GM12878 (cell line): Measurements from ENCODE around the gene PRAC2. TPM values are rescaled to one million over a fixed set of nuclear protein-coding genes. Genes with fewer than 3 reads are reported as not detected.

Experiments
- ATAC-seq: fragments of 200-7000 bp; cut with Tn5 transposase; 3 replicates; pipeline ENCODE4 v1.9.1; 2020; ENCODE audit warnings: mild to moderate bottlenecking, moderate library complexity
- BruUV-seq: library from RNA; stranded (reverse); fragments of 400-500 nt; replicated peaks from 2 replicates; lab custom pipeline; 2021; lab: Mats Ljungman, UMichigan
- CTCF ChIA-PET: fragments of 300-600 bp; sonication (Branson Sonifier 250); formaldehyde crosslinking; extraction: SDS; loops from one replicate; lab custom pipeline; 2021; ENCODE audit warnings: inconsistent platforms; lab: Yijun Ruan, JAX
- POLR2A ChIA-PET: fragments of 350-600 bp; formaldehyde crosslinking; extraction: SDS; loops from one replicate; lab custom pipeline; 2021; ENCODE audit warnings: inconsistent platforms; lab: Charles Lee
- RAD21 ChIA-PET: fragments of 300-600 bp; sonication (Branson Sonifier 250); formaldehyde crosslinking; loops from one replicate; lab custom pipeline; 2023; ENCODE audit warnings: antibody characterized with exemption; ENCODE audit not compliant: unreplicated experiment; lab: Charles Lee
- SMC1A ChIA-PET: fragments of 300-600 bp; sonication (Branson Sonifier 250); formaldehyde crosslinking; loops from one replicate; lab custom pipeline; 2023; ENCODE audit not compliant: unreplicated experiment, uncharacterized antibody; lab: Charles Lee
- DNase-seq: peaks from one replicate; pipeline ENCODE4 v3.0.0-alpha.2; 2011; ENCODE audit warnings: low read depth, low spot score
- FAIRE-seq: peaks from 3 replicates; lab custom pipeline; 2011; peaks lifted over from hg19 to GRCh38; lab: Jason Lieb, UNC
- H2AFZ ChIP-seq: 2 replicates; pipeline ENCODE4 v1.6.0; 2011; ENCODE audit warnings: low read depth, low read length, control low read depth; ENCODE audit not compliant: control insufficient read depth
- H3K27ac ChIP-seq: 2 replicates; pipeline ENCODE4 v1.5.1; 2011; ENCODE audit warnings: control low read depth; ENCODE audit not compliant: control insufficient read depth, insufficient read depth
- H3K27me3 ChIP-seq, 2 experiments: replicated peaks in 1 of 2; 2 replicates each; pipeline versions ENCODE4 v1.6.0 to v1.6.1; 2011; ENCODE audit warnings: low read length in 1 of 2; ENCODE audit not compliant: control insufficient read depth in 2 of 2, insufficient read depth in 2 of 2
- H3K36me3 ChIP-seq, 2 experiments: 2 replicates each; pipeline ENCODE4 v1.5.1; 2011; ENCODE audit warnings: low read length in 1 of 2; ENCODE audit not compliant: control insufficient read depth in 2 of 2, insufficient read depth in 2 of 2
- H3K4me1 ChIP-seq: 2 replicates; pipeline ENCODE4 v1.6.1; 2011; ENCODE audit warnings: mild to moderate bottlenecking, low read length, moderate library complexity, mixed read lengths; ENCODE audit not compliant: control insufficient read depth, insufficient read depth
- H3K4me2 ChIP-seq: 2 replicates; pipeline ENCODE4 v1.6.0; 2011; ENCODE audit warnings: control low read depth; ENCODE audit not compliant: control insufficient read depth, insufficient read depth
- H3K4me3 ChIP-seq: fragments of 200-600 bp; sonication (generic); 2 replicates; pipeline ENCODE4 v1.5.1; 2016
- H3K79me2 ChIP-seq: 2 replicates; pipeline ENCODE4 v1.6.0; 2011; ENCODE audit warnings: low read length; ENCODE audit not compliant: control insufficient read depth, insufficient read depth
- H3K9ac ChIP-seq: 2 replicates; pipeline ENCODE4 v1.8.0; 2011; ENCODE audit warnings: low read length, control low read depth, mixed read lengths; ENCODE audit not compliant: control insufficient read depth, insufficient read depth
- H3K9me3 ChIP-seq: replicated peaks from 3 replicates; pipeline ENCODE4 v1.5.1; 2011; ENCODE audit warnings: mild to moderate bottlenecking, low read length; ENCODE audit not compliant: control insufficient read depth, insufficient read depth
- H4K20me1 ChIP-seq: 2 replicates; pipeline ENCODE4 v1.6.0; 2011; ENCODE audit not compliant: control insufficient read depth, insufficient read depth
- BHLHE40 ChIP-seq, 2 experiments: fragments of 450-650 bp in 1 of 2; IDR thresholded peaks; 2 replicates each; pipeline ENCODE4 v1.6.1; 2011 to 2017; ENCODE audit warnings: low read depth in 2 of 2, borderline replicate concordance in 1 of 2, improper control_type of control experiment in 1 of 2, low read length in 1 of 2, mild to moderate bottlenecking in 1 of 2
- BMI1 ChIP-seq: fragments of 450-650 bp; IDR thresholded peaks from 2 replicates; pipeline ENCODE4 v1.6.1; 2016; ENCODE audit warnings: mild to moderate bottlenecking, moderate library complexity, borderline replicate concordance
- CBFB ChIP-seq: IDR thresholded peaks from 2 replicates; pipeline ENCODE4 v1.6.1; 2016; ENCODE audit warnings: antibody characterized with exemption, low read depth
- CEBPB ChIP-seq, 2 experiments: fragments of 150-350 bp in 1 of 2; IDR thresholded peaks; 2 replicates each; pipeline ENCODE4 v1.6.1; 2012 to 2014; ENCODE audit warnings: low read depth in 2 of 2, low read length in 2 of 2, borderline replicate concordance in 1 of 2, inconsistent platforms in 1 of 2
- CREB1 ChIP-seq: IDR thresholded peaks from 2 replicates; pipeline ENCODE4 v1.6.1; 2012; ENCODE audit warnings: low read depth, mild to moderate bottlenecking, inconsistent platforms
- EGR1 ChIP-seq, 2 experiments: IDR thresholded peaks; 1 replicate in 1 of 2; 2 replicates in 1 of 2; pipeline ENCODE4 v1.6.1; 2011 to 2012; ENCODE audit warnings: low read depth in 2 of 2, low read length in 2 of 2, borderline replicate concordance in 1 of 2, mild to moderate bottlenecking in 1 of 2, moderate library complexity in 1 of 2
- ELK1 ChIP-seq: IDR thresholded peaks from 2 replicates; pipeline ENCODE4 v1.6.1; 2012; ENCODE audit warnings: low read depth, low read length, improper control_type of control experiment
- PAX5 ChIP-seq: IDR thresholded peaks from 2 replicates; pipeline ENCODE4 v1.6.1; 2011; ENCODE audit warnings: low read depth, low read length, borderline replicate concordance
- SMAD1 ChIP-seq: fragments of 450-650 bp; IDR thresholded peaks from 2 replicates; pipeline ENCODE4 v1.6.1; 2018; ENCODE audit warnings: mild to moderate bottlenecking, low read depth; ENCODE audit not compliant: partially characterized antibody
- YY1 ChIP-seq: IDR thresholded peaks from 2 replicates; pipeline ENCODE4 v1.6.1; 2011; ENCODE audit warnings: low read depth, mild to moderate bottlenecking, low read length
- ZBED1 ChIP-seq: IDR thresholded peaks from 2 replicates; pipeline ENCODE4 v1.6.1; 2016; ENCODE audit warnings: borderline replicate concordance
- ZBTB11 ChIP-seq: fragments of 450-650 bp; formaldehyde crosslinking; IDR thresholded peaks from 2 replicates; pipeline ENCODE4 v1.5.0; 2022; ENCODE audit warnings: mild to moderate bottlenecking, missing genetic modification characterization
- ZBTB40 ChIP-seq: fragments of 450-650 bp; IDR thresholded peaks from 2 replicates; pipeline ENCODE4 v1.6.1; 2016; ENCODE audit warnings: mild to moderate bottlenecking, moderate library complexity, borderline replicate concordance
- WGBS: methylation state at CpG from one replicate; pipeline ENCODE4 v1.1.6; 2016; ENCODE audit warnings: low lambda C conversion rate; ENCODE audit not compliant: insufficient replicate concordance, insufficient coverage; ENCODE audit errors: missing lambda C conversion rate; 5-methylcytosine and 5-hydroxymethylcytosine counted together
- in situ Hi-C: fragments of 300-500 bp; cut with MboI; formaldehyde crosslinking; loops from 9 replicates; pipeline ENCODE4 v1.14.3; 2018; ENCODE audit warnings: mixed read lengths
- intact Hi-C: fragments of 100-400 bp; cut with micrococcal nuclease; formaldehyde crosslinking; loops from one replicate; pipeline ENCODE4 v1.14.2; 2022; ENCODE audit not compliant: unreplicated experiment
- polyA plus RNA-seq, 11 experiments: library from polyadenylated mRNA; depleted of rRNA in 4 of 11; unstranded in 6 of 11; stranded (reverse) in 5 of 11; fragments of >200 nt; fragmentation: Nextera tagmentation in 4 of 11; fragmentation: Illumina TruSeq in 1 of 11; extraction: Ambion mirVana in 4 of 11; extraction: Trizol in 1 of 11; gene quantifications; 1 replicate in 1 of 11; 2 replicates in 10 of 11; pipeline versions ENCODE4 v1.2.1 to v1.2.3, GENCODE V29; 2011 to 2016; ENCODE audit warnings: inconsistent platforms in 2 of 11, missing spikeins in 2 of 11, low read depth in 1 of 11
- total RNA-seq, 4 experiments: library from RNA; depleted of rRNA in 3 of 4; stranded (reverse); fragments of >200 nt in 3 of 4; fragmentation: Illumina TruSeq in 1 of 4; extraction: Trizol in 1 of 4; gene quantifications; 2 replicates each; pipeline versions ENCODE4 v1.2.1 to v1.2.3, GENCODE V29; 2013 to 2021

Gene PRAC2
- total and polyA plus RNA-seq, 10 of the 15 experiments (the other 5 are each of a cell fraction or from before 2014, with no cell fraction given) = 0.31 TPM; not detected in 9

GRCh38 chr17:48693178-48693577 is 29.8 kb upstream of the PRAC2 start (continued):
- TF ChIP-seq ZBED1 (no peak), CEBPB (IDR thresholded peaks at IDR 0.05; ENCODE audit: borderline replicate concordance in 1 of 2, low read depth in 2 of 2, low read length in 2 of 2) (no peak), YY1 (no peak), CREB1 (no peak)

- ChIA-PET SMC1A (interaction anchor here (0.8 kb wide), 1 partner anchor 8 kb away, joined by 3 read pairs; no protein-coding TSS in a partner anchor), CTCF (interaction anchor here (1.3 to 1.8 kb wide), 2 partner anchors 22 to 177 kb away, joined by 4 to 6 read pairs; no protein-coding TSS in a partner anchor), RAD21 (interaction anchor here (1.2 kb wide), 1 partner anchor 23 kb away, joined by 3 read pairs; no protein-coding TSS in a partner anchor), POLR2A (no interaction called here)
- Histone ChIP-seq H3K36me3 (no peaks in the 10 kb centered on the region), H3K9me3 (no peaks in the 10 kb centered on the region), H3K4me3 (no peak overlapping the region), H3K9ac (no peak overlapping the region), H3K79me2 (no peaks in the 10 kb centered on the region), H3K4me2 (no peak overlapping the region), H3K27me3 (peaks cover 0 to 2% of the 10 kb centered on the region in 2 experiments; a peak in 2 of 4 replicates), H2AFZ (no peak overlapping the region), H3K4me1 (no peaks in the 10 kb centered on the region), H4K20me1 (no peaks in the 10 kb centered on the region), H3K27ac (no peak overlapping the region)
- no TSS peak for BruUV-seq
- in situ Hi-C loops (no loop called here), intact Hi-C loops (no loop called here)
- FAIRE-seq = no peak
- 62% methylated on average over 10 of the region's 10 CpGs for WGBS
- ATAC-seq = no peak
- no peak for DNase-seq
- TF ChIP-seq ELK1 (no peak), EGR1 (IDR thresholded peaks at IDR 0.05; ENCODE audit: borderline replicate concordance in 1 of 2, low read depth in 2 of 2, low read length in 2 of 2) (no peak), SMAD1 (no peak), CBFB (no peak), PAX5 (no peak), BHLHE40 (IDR thresholded peaks at IDR 0.05; ENCODE audit: borderline replicate concordance in 1 of 2, low read depth in 2 of 2, low read length in 1 of 2) (no peak), ZBTB40 (no peak), ZBTB11 (CRISPR knock-in tag) (no peak), BMI1 (no peak)
These were observed 21.0 kb upstream of the PRAC2 start for GRCh38 chr17:48701864-48702532.
